ENCODE data around the gene OR2AK2. TPM values are rescaled to one million over a fixed set of nuclear protein-coding genes. Genes with fewer than 3 reads are reported as not detected.

Gene OR2AK2
- total RNA-seq, 1 donor from 2014 or later = not detected

Small RNAs within 50 kb of the gene (small RNA-seq; reads per million reads assigned to genes)
- gene RF00019 (ENCODE audit: low replicate concordance) = not detected

Other genes with a start within 250 kb of the OR2AK2 start
- not detected for gene OR6F1, start 248.6 kb upstream of the OR2AK2 start, total RNA-seq
- not detected for gene OR14K1, start 226.6 kb upstream of the OR2AK2 start, total RNA-seq
- gene OR14A2, start 217.1 kb upstream of the OR2AK2 start, total RNA-seq = not detected
- gene OR1C1, start 204.7 kb upstream of the OR2AK2 start, total RNA-seq = not detected
- gene OR14A16, start 141.1 kb upstream of the OR2AK2 start, total RNA-seq = not detected
- gene OR11L1, start 123.3 kb upstream of the OR2AK2 start, total RNA-seq = not detected
- gene TRIM58, start 108.0 kb upstream of the OR2AK2 start, total RNA-seq = 7.7 TPM
- 1.8 TPM for gene OR2W3, start 69.6 kb upstream of the OR2AK2 start, total RNA-seq
- not detected for gene OR2T8, start 45.0 kb upstream of the OR2AK2 start, total RNA-seq
- not detected for gene OR2AJ1, start 40.3 kb upstream of the OR2AK2 start, total RNA-seq
- gene OR2L8, start 16.4 kb upstream of the OR2AK2 start, total RNA-seq = not detected
- gene OR2L5, start 48.4 kb downstream of the OR2AK2 start, total RNA-seq = not detected
- gene OR2L2, start 64.8 kb downstream of the OR2AK2 start, total RNA-seq = not detected
- not detected for gene OR2L3, start 81.6 kb downstream of the OR2AK2 start, total RNA-seq
- gene OR2L13, start 130.0 kb downstream of the OR2AK2 start, total RNA-seq = not detected
- gene OR2M5, start 179.9 kb downstream of the OR2AK2 start, total RNA-seq = not detected
- gene OR2M2, start 209.6 kb downstream of the OR2AK2 start, total RNA-seq = not detected
- gene OR2M3, start 232.0 kb downstream of the OR2AK2 start, total RNA-seq = not detected